T-helper 2 cell (primary cell): Measurements from ENCODE around the gene RNU6-9.
"Not testable (repeated sequence)": the region's sequence is repeated elsewhere in the genome, so short reads cannot be mapped to it uniquely, and the experiment has no call there.

ENCODE experiments used
- DNase-seq, 5 experiments: peaks; one replicate each; pipeline versions ENCODE4 v3.0.0 to v3.0.0-alpha.2; 2012 to 2022

RNU6-9 gene

GRCh38 chr19:861756-862580 is 31.3 kb upstream of the RNU6-9 start:
- DNase-seq = peak; percentile 44 to 75 (median 66)

- DNase-seq = peak; percentile 64 to 83 (median 68)
Measured at GRCh38 chr19:862581-863314, 30.5 kb upstream of the RNU6-9 start.

GRCh38 chr19:863315-863620 is 30.0 kb upstream of the RNU6-9 start:
- DNase-seq = no peak

- no peak for DNase-seq
Measured at GRCh38 chr19:866769-867300, 26.4 kb upstream of the RNU6-9 start.

GRCh38 chr19:867301-867793 is 25.9 kb upstream of the RNU6-9 start:
- DNase-seq = no peak

GRCh38 chr19:867855-868457 is 25.3 kb upstream of the RNU6-9 start:
- no peak for DNase-seq

GRCh38 chr19:868458-869244 is 24.6 kb upstream of the RNU6-9 start:
- no peak for DNase-seq

- no peak for DNase-seq
Measured at GRCh38 chr19:869245-870177, 23.8 kb upstream of the RNU6-9 start.

GRCh38 chr19:870314-870713 is 23.0 kb upstream of the RNU6-9 start:
- no peak for DNase-seq

- DNase-seq = no peak
Measured at GRCh38 chr19:870963-871401, 22.3 kb upstream of the RNU6-9 start.

GRCh38 chr19:871446-872265 is 21.6 kb upstream of the RNU6-9 start:
- DNase-seq = peak in 2 of 5 experiments; percentile 35 to 48

- peak; percentile 61 to 94 (median 69) for DNase-seq
Measured at GRCh38 chr19:872266-872951, 20.9 kb upstream of the RNU6-9 start.

- DNase-seq = peak; percentile 39 to 96 (median 76)
Measured at GRCh38 chr19:873084-873483, 20.2 kb upstream of the RNU6-9 start.

- no peak for DNase-seq
Measured at GRCh38 chr19:873561-874041, 19.7 kb upstream of the RNU6-9 start.

- no peak for DNase-seq
Measured at GRCh38 chr19:875265-875879, 17.9 kb upstream of the RNU6-9 start.

- DNase-seq = no peak
Measured at GRCh38 chr19:876089-876488, 17.2 kb upstream of the RNU6-9 start.

- no peak for DNase-seq
Measured at GRCh38 chr19:876780-877314, 16.4 kb upstream of the RNU6-9 start.

GRCh38 chr19:877992-878660 is 15.2 kb upstream of the RNU6-9 start:
- not testable (repeated sequence) for DNase-seq
